Measurements from ENCODE around the gene PGS1.

PGS1 gene

DNA sequence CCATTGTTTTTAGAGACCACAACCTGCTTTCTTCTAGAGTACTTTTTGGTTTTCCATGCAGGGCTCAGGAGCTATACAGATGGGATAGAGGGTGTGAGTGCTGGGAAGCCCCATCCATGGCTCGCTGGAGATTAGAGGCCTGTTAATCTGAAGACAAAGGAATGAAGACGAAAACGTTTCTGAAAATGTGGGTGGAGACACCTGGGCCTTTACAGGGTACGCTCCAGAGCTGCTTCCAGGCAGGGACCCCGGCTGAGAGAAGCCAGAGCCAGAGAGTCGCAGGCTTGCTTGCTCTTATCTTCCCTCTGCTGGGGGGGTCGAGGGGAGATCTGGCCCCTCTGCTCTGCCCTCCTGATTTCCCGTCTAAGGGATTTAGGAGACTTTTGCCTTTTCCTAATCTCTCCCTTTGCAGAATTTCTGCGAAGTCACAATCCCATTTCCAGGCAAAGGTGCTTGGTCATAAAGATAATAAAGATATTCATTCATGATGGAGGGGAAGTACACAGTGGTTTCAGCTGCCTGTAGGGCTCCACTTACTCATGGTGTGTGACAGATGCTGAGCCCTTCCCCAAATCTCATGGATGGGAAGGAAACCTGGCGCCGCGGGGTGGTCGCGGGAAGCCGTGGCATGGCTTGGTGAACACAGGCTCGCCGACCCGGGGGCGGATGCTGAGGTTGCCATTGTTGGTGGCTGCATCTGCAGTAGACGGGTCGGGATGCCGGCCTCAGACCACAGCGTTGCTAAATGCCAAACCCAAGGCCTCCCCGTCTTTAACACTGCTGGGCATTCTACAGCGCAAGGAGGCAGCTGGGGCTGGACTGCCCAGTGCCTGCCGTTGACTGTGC, 13.8 kb upstream of the PGS1 start:
- DNase-seq = peak; percentile 55

DNA sequence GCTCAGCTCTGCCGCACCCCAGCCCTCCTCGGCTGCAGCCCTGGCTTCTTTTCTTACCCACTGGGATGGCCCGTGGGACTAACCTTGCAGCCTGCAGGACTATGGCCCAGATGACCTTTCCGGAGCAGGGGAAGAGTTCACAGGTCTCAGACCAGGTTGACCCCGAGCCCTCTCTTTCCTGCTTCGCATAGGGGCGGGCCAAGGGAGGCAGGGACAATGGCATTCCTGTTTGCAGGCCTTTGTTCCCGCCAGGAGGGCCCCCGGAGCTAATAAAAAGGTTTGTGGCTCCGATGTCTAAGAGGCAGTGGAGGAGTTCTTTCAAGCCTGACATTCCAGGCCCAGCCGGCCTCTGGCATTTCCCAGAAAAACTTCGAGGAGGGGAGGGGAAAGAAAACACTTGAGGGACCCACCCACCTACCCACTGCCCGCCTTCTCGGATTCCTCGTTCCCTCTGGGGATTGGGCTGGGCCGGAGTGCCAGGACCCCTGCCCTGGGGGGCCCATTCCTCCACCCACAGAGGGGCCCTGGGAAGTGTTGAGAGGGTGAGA, 12.8 kb upstream of the PGS1 start:
- no peak for DNase-seq

DNA sequence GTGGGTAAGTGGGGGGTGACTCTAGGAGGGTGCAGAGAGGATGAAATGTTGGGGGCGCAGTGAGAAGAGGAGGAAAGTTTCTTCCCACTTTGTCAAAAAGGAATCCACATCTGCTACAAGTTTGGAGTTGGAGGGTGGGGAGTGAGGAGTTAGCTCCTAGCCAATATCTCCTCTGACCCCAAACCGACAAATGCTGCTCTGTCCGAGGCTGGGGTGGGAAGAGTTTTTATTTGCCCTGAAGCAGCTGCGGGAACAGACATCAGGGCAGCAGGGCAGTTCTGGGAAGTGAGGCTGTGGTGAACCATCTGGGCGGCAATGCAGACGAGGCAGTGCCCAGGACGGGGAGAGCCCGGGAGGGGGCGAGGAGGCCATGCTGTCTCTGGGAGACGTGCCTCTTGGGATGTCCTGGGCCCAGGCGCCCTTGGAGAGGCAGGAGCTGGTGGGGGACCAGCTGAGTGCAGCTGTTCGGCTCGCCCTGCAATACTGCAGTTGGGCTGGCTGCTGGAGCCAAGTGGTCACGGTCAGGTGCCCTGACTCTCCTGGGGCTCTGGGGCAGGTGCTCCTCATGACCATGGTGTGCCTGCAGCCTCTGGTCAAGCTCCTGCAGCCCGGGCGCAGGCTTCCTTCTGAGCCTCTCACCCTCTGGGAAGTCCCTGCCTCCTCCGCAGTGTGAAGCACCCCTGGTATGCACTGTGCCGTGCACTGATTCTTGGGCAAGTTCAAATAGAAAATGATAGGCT, 12.2 kb upstream of the PGS1 start:
- no peak for DNase-seq

DNA sequence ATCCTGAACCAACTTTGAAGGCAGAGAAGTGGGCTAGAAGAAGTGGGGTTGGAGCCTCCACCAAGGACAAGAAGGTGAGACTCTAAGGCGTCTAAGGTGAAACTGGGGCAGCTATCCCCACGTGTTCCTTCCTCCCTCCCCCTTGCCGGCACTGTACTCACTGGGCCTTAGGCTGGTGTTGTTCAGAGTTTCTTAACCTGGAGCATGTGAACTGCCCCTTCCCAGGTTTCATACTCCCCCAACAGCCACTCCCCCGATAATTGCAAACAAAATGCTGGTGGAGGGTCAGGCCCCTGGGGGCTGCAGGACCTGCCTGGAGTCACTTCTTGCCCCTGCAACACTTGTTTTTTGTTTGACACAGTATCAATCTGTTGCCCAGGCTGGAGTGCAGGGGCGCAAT, 11.3 kb upstream of the PGS1 start:
- DNase-seq = no peak

DNA sequence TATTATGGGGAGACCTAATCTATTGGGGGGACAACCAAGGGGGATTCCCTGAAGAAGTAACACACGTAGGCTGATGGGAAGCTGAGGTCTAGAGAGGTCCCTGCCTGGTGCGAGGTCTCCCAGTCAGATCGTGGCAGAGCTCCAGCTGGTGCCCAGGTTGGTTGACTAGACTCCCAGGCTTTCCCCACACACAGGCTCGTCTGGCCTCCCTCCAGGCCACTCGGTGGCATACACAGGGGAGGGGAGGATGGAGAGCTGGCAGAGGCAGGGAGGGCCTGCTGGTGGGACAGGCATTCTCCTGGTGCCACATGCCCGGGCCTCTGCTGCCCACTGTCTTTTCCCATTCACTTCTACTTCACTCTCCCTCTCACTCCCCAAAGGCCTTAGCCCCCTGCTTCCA, 10.1 kb upstream of the PGS1 start:
- no peak for DNase-seq

DNA sequence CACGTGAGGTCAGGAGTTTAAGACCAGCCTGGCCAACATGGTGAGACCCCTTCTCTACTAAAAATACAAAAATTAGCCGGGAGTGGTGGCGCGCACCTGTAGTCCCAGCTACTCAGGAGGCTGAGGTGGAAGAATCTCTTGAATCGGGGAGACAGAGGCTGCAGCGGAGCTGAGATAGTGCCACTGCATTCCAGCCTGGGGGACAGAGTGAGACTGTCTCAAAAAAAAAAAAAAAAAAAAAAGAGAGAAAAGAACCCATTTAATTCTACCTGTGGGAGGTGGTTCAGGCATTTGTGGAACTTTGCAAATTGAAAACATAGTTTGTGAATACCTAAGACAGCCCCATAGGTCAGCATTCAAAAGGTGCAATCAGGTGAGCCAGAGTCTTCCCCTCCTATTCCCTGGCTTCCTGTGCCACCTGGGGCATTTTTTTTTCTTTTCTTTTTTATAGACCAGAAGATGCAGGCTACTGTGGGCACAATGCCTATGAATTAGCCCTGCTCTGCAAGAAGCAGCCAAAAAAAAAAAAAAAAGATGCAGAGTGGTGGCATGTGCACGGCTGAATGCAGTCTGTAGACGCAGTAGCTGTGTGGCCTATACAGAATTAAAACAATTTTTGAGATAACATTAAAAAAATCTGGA, 9.5 kb upstream of the PGS1 start:
- DNase-seq = no peak

DNA sequence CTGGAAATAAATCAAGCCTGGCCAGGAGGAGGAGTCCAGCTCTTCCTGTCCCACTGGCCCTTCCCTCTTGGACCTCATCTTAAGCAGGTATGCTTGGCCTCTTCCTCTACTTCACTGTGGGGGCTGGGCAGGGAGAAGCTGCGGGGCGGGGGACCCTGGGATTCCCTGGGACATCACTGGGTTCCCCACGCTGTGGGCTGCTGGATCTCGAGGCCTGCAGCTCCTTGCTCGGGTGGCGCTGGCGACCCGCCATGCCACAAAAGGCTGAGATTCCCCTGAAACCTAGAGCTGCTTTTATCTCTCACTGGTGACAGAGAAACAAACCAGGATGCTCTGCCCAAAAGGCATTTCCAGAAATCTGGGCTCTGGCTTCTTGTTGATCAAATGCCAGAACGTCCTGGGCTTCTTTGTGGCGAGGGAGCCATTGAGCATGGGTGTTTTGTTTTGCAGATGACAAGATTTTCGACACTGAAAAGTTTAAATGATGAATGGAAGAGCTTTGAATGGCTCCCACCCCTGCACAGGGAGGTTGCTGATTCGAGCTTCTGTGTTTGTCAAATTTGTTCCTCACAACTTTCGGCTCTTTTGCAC, 8.6 kb upstream of the PGS1 start:
- DNase-seq = no peak

DNA sequence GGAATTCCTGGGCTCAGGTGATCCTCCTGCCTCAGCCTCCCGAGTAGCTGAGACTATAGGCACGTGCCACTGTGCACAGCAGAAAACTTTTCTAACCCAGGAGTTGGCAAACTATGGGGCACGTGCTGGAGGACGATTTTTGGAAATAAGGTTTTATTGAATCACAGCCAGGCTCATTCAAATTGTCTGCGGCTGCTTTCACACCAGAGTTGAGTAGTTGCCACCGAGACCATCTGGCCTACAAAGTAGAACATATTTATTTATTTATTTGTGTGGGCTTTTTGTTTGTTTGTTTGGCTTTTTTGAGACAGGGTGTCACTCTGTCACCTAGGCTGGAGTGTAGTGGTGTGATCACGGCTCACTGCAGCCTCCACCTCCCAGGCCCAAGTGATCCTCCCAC, 7.4 kb upstream of the PGS1 start:
- no peak for DNase-seq

DNA sequence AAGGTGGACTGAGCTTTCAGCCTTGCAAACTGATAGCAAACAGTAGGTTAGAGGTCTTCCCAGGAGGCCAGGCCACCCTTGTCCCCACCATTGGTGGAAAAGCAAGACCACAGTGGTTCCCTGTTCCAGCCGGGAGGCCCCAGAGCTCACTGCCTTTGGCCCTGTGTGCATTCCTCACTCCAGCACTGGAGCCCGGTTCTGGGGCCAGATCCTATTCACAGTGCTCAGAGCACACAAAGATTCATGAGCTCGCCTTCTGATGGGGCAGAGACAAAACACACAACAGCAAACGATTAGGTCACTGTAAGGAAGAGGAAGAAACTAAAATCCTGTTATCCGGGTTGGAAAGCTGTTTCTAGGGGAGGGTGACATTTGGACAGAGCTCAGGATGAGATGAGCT, 5.6 kb upstream of the PGS1 start:
- DNase-seq = no peak

DNA sequence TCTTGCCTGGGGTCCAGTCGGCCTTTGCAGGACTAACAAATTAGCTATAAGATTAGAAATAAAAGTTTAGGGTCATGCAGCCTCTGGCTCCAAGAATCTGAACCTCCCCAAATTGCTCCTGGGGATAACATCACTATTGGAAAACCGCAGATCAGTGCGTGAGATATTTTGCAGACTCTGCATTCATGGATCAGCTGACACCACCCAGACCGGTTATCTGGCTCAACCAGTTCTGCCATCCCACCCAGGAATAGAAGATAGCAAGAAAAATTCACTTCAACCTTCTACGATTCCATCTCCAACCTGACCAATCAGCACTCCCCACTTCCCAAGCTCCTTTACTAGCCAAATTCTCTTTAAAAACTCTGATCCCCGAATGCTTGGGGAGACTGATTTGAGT, 4.3 kb upstream of the PGS1 start:
- DNase-seq = no peak

DNA sequence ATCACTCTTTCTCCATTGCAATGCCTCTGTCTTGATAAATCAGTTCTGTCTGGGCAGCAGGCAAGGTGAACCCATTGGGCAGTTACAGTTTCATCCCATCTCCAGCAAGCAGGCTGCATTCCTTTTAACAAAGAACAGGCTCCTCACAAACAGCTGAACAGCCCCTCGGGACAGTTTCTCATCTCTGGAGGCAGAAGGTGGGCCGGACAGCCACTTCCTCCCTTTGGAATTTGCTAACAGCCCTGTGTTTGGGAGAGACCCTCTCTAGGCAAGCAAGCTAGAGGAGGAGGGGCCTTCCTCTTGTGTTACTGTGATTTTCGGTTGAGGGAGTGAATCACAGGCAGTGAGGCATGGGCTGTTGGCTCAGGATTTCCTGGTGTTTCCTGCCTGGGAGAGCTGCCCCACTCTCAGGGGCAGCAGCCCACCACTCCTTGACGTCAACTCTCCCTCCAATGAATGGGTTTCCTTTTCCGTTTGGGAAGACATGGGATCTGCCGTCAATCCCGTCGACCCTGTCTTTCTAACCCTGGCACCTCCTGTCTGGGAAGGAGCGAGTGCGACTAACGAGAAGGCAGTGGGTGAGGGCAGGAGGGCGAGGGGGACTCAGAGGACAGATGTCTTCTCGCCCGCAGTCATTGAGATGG, 3.7 kb upstream of the PGS1 start:
- no peak for DNase-seq

DNA sequence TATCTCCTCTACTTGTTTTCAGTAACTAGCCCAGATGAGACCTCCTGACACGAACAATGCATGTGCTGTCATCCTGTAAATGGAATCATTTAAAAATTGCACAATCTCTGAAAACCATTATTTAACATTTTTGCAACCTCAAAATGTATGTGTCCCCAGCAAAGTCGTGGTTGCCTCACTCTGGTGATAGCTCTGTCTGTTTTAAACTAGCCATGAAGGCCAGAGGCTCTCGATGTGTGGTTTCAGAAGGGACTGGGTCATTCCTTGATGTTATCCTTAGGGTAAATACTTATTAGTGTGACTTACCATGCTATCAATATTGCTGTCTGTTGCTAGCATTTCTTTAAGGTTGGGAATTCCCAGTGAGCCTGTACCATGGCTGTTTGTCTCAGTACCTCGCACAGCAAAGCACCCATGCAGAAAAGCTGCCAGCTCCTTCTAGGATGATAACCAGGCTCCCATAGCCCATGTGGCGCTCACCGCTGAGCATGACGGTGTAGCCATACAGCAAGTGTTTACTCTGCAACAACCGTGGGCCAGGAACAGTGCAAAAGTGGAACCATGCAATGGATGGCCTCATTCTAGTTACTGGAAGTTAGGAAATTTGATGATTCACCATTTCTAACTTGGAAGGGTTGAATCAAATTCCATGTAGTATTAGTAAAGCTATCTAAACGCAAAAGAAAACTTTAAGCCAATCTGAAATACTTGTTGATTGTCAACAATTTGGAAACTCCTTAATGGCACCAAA, 2.9 kb upstream of the PGS1 start:
- no peak for DNase-seq

DNA sequence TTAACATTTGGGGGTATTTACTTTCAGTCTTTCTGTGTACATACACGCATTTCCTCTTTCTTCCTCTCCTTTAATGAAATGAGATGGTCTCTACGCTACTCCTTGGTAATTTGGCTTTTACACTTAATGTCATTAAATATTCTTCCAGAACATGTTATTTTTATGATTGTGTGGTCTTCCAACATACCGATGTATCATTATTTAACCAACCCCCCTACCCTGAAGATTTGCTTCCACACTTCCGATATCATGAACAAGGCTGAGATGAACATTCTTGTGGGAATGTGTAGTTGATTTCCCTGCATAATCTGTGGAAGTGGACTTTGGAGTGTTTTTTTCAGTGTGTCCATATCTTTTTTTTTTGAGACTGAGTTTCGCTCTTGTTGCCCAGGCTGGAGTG, 2.3 kb upstream of the PGS1 start:
- DNase-seq = no peak

DNA sequence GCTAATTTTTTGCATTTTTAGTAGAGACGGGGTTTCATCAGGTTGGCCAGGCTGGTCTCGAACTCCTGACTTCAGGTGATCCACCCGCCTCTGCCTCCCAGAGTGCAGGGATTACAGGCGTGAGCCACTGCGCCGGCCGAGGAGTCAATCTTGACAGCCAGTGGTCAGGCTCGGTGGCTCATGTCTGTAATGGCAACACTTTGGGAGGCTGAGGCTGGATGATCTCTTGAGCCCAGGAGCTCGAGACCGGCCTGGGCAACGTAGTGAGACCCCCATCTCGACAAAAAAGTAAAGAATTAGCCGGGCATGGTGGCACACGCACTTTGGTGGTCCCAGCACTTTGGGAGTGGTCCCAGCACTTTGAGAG, 608 bp upstream of the PGS1 start:
- no peak for DNase-seq

DNA sequence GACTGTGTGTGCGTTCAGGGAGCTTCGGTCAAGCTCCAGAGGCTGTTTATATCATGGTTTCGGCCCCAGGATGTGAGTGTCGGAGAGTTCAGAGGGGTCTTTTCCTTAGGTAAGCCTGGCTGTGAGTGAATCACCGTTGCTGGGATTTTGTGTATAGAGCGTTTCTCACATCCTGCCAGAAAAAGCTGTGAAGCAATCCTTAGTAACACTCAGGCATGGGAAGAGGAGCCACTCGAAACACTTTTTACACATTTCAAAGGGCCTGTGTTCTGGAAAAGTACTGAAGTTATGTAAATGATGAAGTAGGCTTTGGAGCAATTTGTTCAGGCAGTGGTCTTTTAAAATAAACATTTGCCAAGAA, 662 bp downstream of the PGS1 start:
- peak; percentile 43 for DNase-seq

DNA sequence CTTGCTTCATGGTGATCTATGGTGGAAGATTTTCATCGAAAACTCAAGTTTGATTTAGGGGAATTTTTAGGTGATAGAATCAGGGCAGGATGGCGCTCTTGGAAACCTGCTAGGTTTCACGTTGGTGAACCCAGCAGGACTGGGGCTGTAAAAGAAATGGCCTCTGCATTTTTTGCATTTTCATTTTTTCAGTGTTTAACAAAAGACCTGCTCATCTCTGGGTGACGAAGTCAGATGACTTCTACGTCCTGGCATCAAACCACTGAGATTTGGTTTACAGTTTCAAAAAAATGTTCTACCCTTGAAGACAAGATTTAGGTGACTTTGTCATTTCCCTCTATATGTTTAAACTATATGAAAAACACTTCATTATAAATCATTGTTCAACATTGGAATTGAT, 1.9 kb downstream of the PGS1 start:
- DNase-seq = peak; percentile 37

DNA sequence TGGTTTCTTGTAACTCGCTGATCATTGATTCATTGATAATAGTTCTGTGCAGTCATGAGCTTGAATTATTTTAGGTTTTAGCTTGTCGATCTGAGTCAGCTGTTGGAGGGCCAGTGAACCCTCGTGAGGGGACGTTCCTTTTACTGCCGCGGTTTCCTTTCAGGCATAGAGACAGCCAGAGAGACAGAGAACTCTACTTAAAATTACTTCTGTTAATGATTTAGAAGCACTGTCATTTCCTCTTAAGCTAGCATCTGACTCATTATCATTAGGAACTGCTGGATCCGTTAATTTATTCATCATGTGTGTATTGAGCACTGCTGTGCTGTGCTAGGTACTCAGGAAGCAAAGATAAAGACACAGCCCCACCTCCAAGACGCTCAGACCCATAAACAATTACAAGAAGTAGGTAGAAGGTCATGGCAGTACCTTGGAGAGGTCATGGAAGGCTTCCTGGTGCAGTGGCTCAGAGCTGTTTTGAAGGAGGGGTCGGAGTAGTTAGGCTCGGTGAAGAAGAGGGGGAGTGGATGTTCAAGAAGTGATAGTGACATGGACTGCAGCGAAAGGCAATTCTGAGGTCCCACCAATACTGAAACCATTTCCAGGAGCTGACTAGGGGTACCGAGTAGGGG, 3.3 kb downstream of the PGS1 start:
- peak; percentile 81 for DNase-seq

DNA sequence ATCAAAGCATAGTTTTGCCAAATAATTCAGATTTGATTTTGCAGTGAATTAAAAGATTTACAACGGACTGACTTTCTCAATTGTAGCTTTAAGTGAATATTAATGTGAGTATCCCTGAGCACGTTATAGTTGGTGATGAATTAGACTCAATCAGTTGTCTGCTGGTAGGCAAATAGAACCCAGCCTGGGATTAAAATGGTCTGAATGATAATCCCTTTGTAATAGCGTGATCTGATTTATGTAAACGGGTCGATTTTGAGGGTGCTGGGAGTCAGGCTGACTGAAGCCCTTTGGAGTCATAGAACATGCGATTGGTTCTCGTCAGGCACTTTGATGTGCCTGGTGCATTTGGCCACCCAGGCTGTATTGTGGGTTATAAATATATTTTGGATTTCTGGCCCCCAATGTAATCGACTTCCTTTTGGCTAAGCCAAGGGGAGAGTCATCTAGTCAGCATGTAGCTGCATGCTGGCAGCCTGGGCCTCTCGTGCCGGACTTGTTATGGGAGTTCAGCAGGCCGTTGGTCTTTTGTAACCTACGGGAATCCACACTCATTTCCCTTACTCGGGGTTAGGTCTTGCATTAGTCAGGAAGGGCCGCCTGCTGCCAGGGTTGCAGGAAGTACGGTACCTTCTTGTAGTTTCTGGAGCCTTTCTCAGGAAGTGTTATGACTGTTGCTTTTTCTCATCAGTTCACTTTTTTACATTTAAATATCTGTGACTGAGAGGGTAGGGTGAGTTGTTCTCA, 5.4 kb downstream of the PGS1 start:
- peak; percentile 93 for DNase-seq

DNA sequence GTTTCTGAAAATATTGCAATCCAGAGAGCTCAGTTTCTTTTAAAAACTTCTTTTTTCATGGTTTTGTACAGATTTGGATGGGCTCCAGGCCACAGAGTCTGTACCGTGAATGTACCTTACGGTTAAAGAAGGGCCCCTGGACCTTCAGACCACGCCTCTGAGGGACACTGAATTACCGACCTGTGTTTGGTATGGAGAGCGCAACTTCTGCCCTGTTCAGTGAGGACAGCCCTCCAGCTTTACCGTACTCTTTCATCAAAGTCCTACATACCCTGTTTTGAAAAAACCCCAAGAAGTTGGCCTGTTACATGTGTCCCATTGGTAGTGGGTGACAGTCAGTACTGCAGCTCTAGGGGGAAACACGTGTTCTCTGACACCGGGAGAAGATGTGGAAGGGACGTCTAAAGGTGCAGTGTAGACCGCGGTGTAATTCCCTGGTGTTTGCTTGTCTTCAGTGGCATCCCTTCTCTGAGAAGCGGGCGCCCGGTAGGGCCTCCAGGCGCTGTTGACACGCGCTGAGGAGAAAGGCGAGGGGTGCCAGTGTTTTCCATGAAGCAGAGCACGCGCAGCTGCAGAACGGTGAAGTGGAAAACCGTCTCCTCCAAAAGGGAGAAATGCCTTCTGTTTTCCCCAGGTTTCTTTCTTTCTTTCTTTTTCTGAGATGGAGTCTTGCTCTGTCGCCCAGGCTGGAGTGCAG, 6.2 kb downstream of the PGS1 start:
- DNase-seq = peak; percentile 23

All from activated CD4-positive, alpha-beta T cell treated with anti-CD3 and anti-CD28 coated beads, Interleukin-2, Interleukin-6, amounts not matched to agents 100 ng/mL and 50 ng/mL, durations not matched to agents 16 hours and 8 hours (primary cell).